ENCODE results near the gene CEP170B. TPM values are rescaled to one million over a fixed set of nuclear protein-coding genes. Genes with fewer than 3 reads are reported as not detected.
"Not testable (repeated sequence)": the region's sequence is repeated elsewhere in the genome, so short reads cannot be mapped to it uniquely, and the experiment has no call there.

The CEP170B gene
- total and polyA plus RNA-seq, 12 donors, result 2.4 to 29.4 (median 18.3) TPM

DNA sequence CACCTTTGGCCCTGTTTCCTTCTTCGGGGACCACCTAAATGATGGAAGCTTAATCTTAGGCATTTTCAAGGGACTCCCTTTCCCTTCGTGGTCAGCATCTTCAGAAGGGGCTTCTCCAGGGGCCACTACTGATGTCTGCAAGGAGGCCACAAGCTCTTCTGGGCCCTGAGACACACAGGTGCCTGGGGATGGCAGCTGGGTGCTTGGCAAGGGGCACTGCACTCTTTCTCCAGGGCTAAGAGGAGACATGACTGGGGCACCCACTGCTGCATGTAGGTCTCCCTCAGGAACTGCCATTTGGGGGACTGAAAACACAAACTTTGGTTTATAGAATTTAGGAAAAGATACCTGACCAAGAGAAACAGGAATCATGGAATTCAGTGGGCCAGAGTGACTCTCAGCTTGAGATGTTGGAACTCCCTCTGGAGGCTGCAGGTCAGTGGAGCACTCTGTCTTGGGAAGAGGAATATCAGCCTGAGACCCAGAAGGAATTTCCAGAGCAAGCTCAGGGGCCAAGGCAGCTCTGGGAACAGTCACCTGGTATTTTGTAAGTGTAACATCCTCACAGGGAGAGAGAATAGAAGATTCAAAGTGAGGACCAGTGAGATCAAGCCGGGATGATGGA lies 75.6 kb downstream of the CEP170B start:
- WGBS, 4 donors, result 65 to 91% (median 74%) methylated on average over 3 of the region's 3 CpGs
- no peaks in the 10 kb centered on the region for H3K36me3 ChIP-seq (replicated peaks in 1 of 2)
- H3K27me3 ChIP-seq, result no peaks in the 10 kb centered on the region
- no peak for TF ChIP-seq POLR2A (IDR thresholded peaks at IDR 0.05)
- no peak for TF ChIP-seq CTCF (IDR thresholded peaks at IDR 0.05)
- H3K9me3 ChIP-seq (replicated peaks in 1 of 3), result no peaks in the 10 kb centered on the region
- no peak for DNase-seq
- intact Hi-C loops (cut with DNase I), result no loop called here
- no peak overlapping the region for H3K4me3 ChIP-seq
- H3K4me1 ChIP-seq (replicated peaks in 1 of 2), result no peaks in the 10 kb centered on the region
- H3K27ac ChIP-seq, result no peak overlapping the region

DNA sequence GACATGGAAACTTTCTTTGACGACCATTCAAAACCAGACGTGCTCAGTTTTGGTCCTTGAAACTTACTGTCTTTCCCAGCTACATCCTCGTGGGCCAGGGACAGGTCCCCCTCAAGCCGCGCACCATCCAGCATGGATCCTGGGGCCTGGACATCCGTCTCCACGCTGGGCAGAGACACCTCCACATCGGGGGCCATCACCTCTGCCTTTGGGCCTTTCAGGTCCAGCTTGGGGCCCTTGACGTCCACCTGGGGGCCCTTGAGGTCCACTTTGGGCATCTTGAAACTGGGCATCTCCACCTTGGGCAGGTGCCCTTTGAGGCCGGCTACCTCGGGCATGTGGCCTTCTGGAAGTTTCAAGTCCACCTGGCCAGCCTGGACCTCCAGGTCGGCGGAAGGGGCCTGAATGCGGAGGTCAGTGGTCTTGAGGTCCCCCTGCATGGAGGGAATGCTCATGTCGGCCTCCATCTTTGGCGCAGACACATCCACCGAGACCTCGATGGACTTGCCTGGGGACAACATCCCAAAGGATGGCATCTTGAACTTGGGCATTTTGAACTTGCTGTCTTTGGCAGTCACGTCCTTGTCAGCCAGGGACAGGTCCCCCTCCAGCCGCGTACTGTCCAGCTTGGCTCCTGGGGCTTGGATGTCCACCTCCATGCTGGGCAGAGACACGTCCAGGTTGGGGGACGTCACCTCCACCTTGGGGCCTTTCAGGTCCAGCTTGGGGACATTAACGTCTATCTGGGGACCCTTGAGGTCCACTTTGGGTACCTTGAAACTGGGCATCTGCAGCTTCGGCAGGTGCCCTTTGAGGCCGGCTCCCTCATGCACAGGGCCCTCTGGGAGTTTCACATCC lies 76.7 kb downstream of the CEP170B start:
- Histone ChIP-seq H3K9me3 (replicated peaks in 1 of 3) (no peaks in the 10 kb centered on the region), H3K36me3 (replicated peaks in 1 of 2) (no peaks in the 10 kb centered on the region), H3K4me3 (no peak overlapping the region), H3K4me1 (replicated peaks in 1 of 2) (no peaks in the 10 kb centered on the region), H3K27ac (no peak overlapping the region), H3K27me3 (no peaks in the 10 kb centered on the region)
- 89 to 93% (median 90%) methylated on average over 13 to 26 of the region's 26 CpGs for WGBS, 4 donors
- TF ChIP-seq POLR2A (IDR thresholded peaks at IDR 0.05), result no peak
- TF ChIP-seq CTCF (IDR thresholded peaks at IDR 0.05), result no peak
- DNase-seq, result peak in 1 of 7 donors; percentile 7
- intact Hi-C loops (cut with DNase I), result no loop called here

DNA sequence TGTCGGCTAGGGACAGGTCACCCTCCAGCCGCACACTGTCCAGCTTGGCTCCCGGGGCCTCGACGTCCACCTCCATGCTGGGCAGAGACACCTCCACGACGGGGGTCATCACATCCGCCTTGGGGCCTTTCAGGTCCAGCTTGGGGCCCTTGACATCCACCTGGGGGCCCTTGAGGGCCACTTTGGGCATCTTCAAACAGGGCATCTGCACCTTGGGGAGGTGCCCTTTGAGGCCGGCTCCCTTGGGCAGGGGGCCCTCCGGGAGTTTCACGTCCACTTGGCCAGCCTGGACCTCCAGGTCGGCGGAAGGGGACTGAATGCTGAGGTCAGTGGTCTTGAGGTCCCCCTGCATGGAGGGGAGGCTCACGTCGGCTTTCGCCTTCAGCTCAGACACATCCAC lies 77.5 kb downstream of the CEP170B start:
- intact Hi-C loops (cut with DNase I), result no loop called here
- Histone ChIP-seq H3K36me3 (replicated peaks in 1 of 2) (no peaks in the 10 kb centered on the region), H3K27ac (no peak overlapping the region), H3K4me1 (replicated peaks in 1 of 2) (no peaks in the 10 kb centered on the region), H3K27me3 (no peaks in the 10 kb centered on the region), H3K9me3 (replicated peaks in 1 of 3) (no peaks in the 10 kb centered on the region), H3K4me3 (no peak overlapping the region)
- WGBS, 4 donors, result 86 to 94% (median 93%) methylated on average over 13 to 16 of the region's 16 CpGs
- peak in 1 of 7 donors; percentile 7 for DNase-seq
- TF ChIP-seq POLR2A (IDR thresholded peaks at IDR 0.05) (no peak), CTCF (IDR thresholded peaks at IDR 0.05) (no peak)

GRCh38 chr14:104943216-104944015 lies 78.3 kb downstream of the CEP170B start:
- H3K4me3 ChIP-seq; H3K9me3 ChIP-seq (replicated peaks in 1 of 3); intact Hi-C loops (cut with DNase I); H3K27ac ChIP-seq; H3K27me3 ChIP-seq; H3K36me3 ChIP-seq (replicated peaks in 1 of 2); H3K4me1 ChIP-seq (replicated peaks in 1 of 2): not testable (repeated sequence)
- WGBS, 4 donors, result 84 to 92% (median 89%) methylated on average over 22 to 29 of the region's 29 CpGs
- DNase-seq, result peak in 1 of 7 donors; percentile 10

GRCh38 chr14:104944016-104944308 lies 78.9 kb downstream of the CEP170B start:
- H3K27ac ChIP-seq; DNase-seq; H3K27me3 ChIP-seq; intact Hi-C loops (cut with DNase I); H3K36me3 ChIP-seq (replicated peaks in 1 of 2); H3K4me3 ChIP-seq; H3K9me3 ChIP-seq (replicated peaks in 1 of 3); H3K4me1 ChIP-seq (replicated peaks in 1 of 2): not testable (repeated sequence)
- 69 to 100% (median 80%) methylated on average over 2 to 6 of the region's 6 CpGs for WGBS, 4 donors

DNA sequence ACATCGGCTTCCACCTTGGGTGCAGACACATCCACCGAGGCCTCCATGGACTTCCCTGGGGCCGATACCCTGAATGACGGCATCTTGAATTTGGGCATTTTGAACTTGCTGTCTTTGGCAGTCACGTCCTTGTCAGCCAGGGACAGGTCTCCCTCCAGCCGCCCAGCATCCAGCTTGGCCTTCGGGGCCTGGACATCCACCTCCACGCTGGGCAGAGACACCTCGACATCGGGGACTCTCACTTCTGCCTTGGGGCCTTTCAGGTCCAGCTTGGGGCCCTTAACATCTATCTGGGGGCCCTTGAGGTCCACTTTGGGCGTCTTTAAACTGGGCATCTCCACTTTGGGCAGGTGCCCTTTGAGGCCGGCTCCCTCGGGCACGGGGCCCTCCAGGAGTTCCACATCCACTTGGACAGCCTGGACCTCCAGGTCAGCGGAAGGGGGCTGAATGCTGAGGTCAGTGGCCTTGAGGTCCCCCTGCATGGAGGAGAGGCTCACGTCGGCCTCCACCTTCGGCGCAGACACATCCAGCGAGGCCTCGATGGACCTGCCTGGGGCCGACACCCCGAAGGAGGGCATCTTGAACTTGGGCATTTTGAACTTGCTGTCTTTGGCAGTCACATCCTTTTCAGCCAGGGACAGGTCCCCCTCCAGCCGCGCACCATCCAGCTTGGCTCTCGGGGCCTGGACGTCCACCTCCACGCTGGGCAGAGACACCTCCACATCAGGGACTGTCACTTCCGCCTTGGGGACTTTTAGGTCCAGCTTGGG lies 79.6 kb downstream of the CEP170B start:
- H3K27me3 ChIP-seq; H3K4me1 ChIP-seq (replicated peaks in 1 of 2); intact Hi-C loops (cut with DNase I); H3K27ac ChIP-seq; DNase-seq; H3K36me3 ChIP-seq (replicated peaks in 1 of 2); H3K4me3 ChIP-seq; H3K9me3 ChIP-seq (replicated peaks in 1 of 3): not testable (repeated sequence)
- WGBS, 4 donors, result 89 to 95% (median 92%) methylated on average over 16 to 29 of the region's 29 CpGs

GRCh38 chr14:104945266-104945665 lies 80.2 kb downstream of the CEP170B start:
- H3K9me3 ChIP-seq (replicated peaks in 1 of 3); H3K4me1 ChIP-seq (replicated peaks in 1 of 2); H3K27me3 ChIP-seq; H3K27ac ChIP-seq; H3K36me3 ChIP-seq (replicated peaks in 1 of 2); H3K4me3 ChIP-seq; intact Hi-C loops (cut with DNase I): not testable (repeated sequence)
- peak in 1 of 7 donors; percentile 7 for DNase-seq
- 77 to 93% (median 86%) methylated on average over 14 to 19 of the region's 20 CpGs for WGBS, 4 donors
